ENCODE measurements around the gene WFDC2. TPM values are rescaled to one million over a fixed set of nuclear protein-coding genes. Genes with fewer than 3 reads are reported as not detected.

The WFDC2 gene
- total RNA-seq, 1 donor from 2014 or later: not detected

DNA sequence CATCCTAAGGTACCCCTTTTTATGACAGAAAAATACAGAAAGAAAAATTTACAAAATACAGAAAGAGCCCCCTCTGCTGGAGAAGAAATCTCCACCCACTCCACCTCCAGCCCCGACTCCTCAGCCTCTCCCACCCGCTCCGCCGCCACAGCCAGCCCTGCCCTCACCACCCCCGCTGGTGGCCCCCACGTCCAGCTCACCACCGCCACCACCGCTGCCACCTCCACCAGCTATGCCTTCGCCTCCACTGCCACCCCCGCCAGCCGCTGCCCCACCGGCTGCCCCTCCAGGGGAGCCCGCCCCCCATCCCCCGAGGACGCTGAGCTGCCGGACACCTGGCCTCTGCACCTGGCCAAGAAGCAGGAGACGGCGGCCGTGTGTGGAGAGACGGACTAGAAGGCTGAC is 17.7 kb downstream of the WFDC2 start:
- peaks cover 19% of the 10 kb centered on the region for H3K27me3 Mint-ChIP-seq (ENCODE audit: insufficient read depth)

DNA sequence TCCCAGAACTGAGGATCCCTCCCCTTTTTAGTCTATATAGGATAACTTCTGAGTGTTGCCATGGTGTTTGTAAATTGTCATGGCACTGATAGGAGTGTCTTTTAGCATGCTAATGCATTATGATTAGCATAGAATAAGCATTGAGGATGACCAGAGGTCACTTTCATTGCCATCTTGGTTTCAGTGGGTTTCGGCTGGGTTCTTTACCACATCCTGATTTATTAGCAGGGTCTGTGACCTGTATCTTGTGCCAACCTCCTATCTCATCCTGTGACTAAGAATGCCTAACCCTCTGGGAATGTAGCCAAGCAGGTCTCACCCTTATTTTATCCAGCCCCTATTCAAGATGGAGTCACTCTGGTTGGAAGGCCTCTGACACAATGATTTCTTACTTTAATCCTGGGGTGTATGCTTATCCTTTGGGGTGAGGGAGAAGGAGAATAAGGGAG is 19.6 kb downstream of the WFDC2 start:
- intact Hi-C loops (cut with micrococcal nuclease): no loop called here
- H3K4me3 Mint-ChIP-seq: no peak overlapping the region
- peaks cover 18% of the 10 kb centered on the region for H3K27me3 Mint-ChIP-seq (ENCODE audit: insufficient read depth)
- no peak for DNase-seq (ENCODE audit: low spot score)
- H3K27ac Mint-ChIP-seq: no peak overlapping the region
- no peaks in the 10 kb centered on the region for H3K4me1 Mint-ChIP-seq (ENCODE audit: low read depth)
- H3K36me3 Mint-ChIP-seq (ENCODE audit: low read depth): no peaks in the 10 kb centered on the region
- no peaks in the 10 kb centered on the region for H3K9me3 Mint-ChIP-seq

More for the DNA sequence above, 17.7 kb downstream of the WFDC2 start:
- Mint-ChIP-seq H3K4me3 (no peak overlapping the region), H3K9me3 (no peaks in the 10 kb centered on the region), H3K27ac (no peak overlapping the region), H3K36me3 (ENCODE audit: low read depth) (no peaks in the 10 kb centered on the region), H3K4me1 (ENCODE audit: low read depth) (no peaks in the 10 kb centered on the region)
- intact Hi-C loops (cut with micrococcal nuclease): no loop called here
- no peak for DNase-seq (ENCODE audit: low spot score)

DNA sequence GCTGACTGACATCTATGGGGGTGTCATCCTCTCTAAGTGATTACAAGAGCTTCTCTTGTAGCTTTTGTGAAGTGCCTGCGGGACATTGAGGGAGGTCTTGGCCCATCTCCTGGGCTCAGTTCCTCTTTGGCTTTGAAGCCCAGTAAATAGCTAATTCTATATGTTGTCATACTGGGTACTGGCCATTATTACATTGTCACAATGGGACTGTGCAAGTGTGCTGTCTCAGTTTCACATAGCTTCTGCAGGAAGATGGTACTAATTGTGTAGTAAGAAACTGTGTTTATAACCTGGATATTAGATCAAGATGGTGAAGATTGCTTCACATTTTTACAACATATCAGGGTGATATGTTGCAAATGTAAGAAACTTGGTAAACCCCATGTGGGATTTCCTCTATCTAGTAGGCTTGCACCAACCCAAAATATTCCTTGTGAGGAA is 26.0 kb downstream of the WFDC2 start:
- no peak overlapping the region for H3K4me3 Mint-ChIP-seq
- H3K36me3 Mint-ChIP-seq (ENCODE audit: low read depth): no peaks in the 10 kb centered on the region
- no peaks in the 10 kb centered on the region for H3K4me1 Mint-ChIP-seq (ENCODE audit: low read depth)
- H3K9me3 Mint-ChIP-seq: no peaks in the 10 kb centered on the region
- no peak overlapping the region for H3K27ac Mint-ChIP-seq
- peaks cover 6% of the 10 kb centered on the region for H3K27me3 Mint-ChIP-seq (ENCODE audit: insufficient read depth)
- intact Hi-C loops (cut with micrococcal nuclease): no loop called here
- no peak for DNase-seq (ENCODE audit: low spot score)

DNA sequence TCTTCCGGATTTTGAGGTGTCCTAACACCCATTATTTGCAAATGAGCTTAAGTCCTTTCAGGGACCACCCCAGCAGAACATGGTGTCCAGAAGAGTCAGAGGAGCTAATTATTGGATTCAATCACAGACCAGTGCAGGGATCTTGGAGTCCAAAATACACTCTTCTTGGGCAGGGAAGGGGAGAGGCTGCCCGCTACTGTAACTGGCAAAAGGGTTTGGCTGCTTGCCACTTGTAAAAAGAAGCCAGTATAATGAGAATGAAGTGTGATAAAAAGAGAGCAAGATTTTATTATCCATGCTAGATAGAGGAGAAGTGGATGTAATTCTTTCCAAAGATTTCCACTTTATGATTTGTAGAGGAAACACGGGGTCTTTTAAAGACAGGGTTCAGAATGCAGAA is 26.6 kb downstream of the WFDC2 start:
- intact Hi-C loops (cut with micrococcal nuclease): no loop called here
- no peak overlapping the region for H3K27ac Mint-ChIP-seq
- no peaks in the 10 kb centered on the region for H3K4me1 Mint-ChIP-seq (ENCODE audit: low read depth)
- no peaks in the 10 kb centered on the region for H3K36me3 Mint-ChIP-seq (ENCODE audit: low read depth)
- no peak overlapping the region for H3K4me3 Mint-ChIP-seq
- no peaks in the 10 kb centered on the region for H3K9me3 Mint-ChIP-seq
- H3K27me3 Mint-ChIP-seq (ENCODE audit: insufficient read depth): peaks cover 7% of the 10 kb centered on the region
- no peak for DNase-seq (ENCODE audit: low spot score)

DNA sequence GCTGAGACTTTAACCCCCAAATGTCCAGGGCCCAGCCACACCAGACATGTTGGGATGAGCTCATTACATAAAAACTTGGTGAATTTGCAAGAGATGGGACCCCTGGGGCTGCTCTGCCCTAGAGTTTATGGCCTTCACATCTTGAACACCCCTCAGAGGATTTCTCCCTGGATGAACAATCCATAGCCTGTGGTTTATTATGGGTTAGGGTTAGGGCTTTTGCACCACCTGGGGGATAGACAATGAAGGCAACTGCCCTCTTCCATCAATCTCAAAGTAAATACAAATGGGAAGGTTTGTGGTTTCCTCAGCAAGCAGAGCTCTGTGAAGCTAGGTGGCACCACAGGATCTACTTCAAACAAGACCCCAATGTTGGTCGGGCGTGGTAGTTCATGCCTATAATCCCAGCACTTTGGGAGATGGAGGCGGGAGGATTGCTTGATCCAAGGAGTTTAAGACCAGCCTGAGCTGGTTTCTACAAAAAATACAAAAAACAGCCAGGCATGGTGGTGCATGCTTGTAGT is 28.5 kb downstream of the WFDC2 start:
- no peaks in the 10 kb centered on the region for H3K9me3 Mint-ChIP-seq
- peaks cover 13% of the 10 kb centered on the region for H3K27me3 Mint-ChIP-seq (ENCODE audit: insufficient read depth)
- no peak for DNase-seq (ENCODE audit: low spot score)
- H3K4me1 Mint-ChIP-seq (ENCODE audit: low read depth): no peaks in the 10 kb centered on the region
- H3K27ac Mint-ChIP-seq: no peak overlapping the region
- no peak overlapping the region for H3K4me3 Mint-ChIP-seq
- H3K36me3 Mint-ChIP-seq (ENCODE audit: low read depth): no peaks in the 10 kb centered on the region
- intact Hi-C loops (cut with micrococcal nuclease): no loop called here

DNA sequence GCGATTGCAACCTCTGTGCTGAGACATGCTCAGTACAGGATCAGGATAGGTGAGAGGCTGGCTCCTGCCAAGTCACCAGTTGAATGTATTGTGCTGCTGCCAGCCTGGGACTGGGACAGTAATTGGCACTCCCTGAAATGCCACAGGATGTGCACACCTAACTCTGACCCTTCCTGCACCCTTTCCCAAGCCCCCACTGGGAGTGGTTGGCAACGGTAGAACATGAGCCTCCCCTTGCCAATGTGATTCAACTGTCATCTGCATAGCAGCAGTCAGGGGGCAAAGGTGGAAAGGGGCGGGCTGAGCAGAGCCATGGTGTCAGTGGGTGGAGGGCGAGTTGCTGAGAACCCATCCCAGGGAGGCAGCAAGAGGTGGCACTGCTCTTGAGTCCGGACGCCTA is 30.5 kb downstream of the WFDC2 start:
- intact Hi-C loops (cut with micrococcal nuclease): no loop called here
- Mint-ChIP-seq H3K4me3 (no peak overlapping the region), H3K27me3 (ENCODE audit: insufficient read depth) (peaks cover 16% of the 10 kb centered on the region), H3K36me3 (ENCODE audit: low read depth) (no peaks in the 10 kb centered on the region), H3K4me1 (ENCODE audit: low read depth) (no peaks in the 10 kb centered on the region), H3K9me3 (no peaks in the 10 kb centered on the region), H3K27ac (no peak overlapping the region)
- no peak for DNase-seq (ENCODE audit: low spot score)

DNA sequence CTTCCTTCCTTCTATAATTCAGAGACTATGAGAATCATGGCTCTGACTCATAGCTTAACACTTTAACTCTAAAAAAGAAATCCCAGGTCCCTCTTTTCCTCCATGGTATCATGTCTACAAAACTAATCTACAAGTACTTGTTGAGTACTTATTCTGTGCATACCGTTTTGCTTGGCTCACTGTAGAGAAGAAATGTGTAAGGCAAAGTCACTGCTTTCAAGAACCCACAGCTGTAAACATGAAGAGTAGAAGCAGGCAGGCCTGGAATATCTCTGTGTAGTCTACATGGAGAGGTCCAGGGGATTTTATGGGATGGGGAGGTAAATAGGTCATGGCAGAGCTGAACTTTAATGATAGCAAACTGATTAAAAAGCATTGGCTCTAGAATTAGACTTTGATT is 32.0 kb downstream of the WFDC2 start:
- Mint-ChIP-seq H3K4me3 (no peak overlapping the region), H3K27me3 (ENCODE audit: insufficient read depth) (peaks cover 13% of the 10 kb centered on the region), H3K27ac (no peak overlapping the region), H3K9me3 (no peaks in the 10 kb centered on the region), H3K36me3 (ENCODE audit: low read depth) (no peaks in the 10 kb centered on the region), H3K4me1 (ENCODE audit: low read depth) (no peaks in the 10 kb centered on the region)
- DNase-seq (ENCODE audit: low spot score): no peak
- intact Hi-C loops (cut with micrococcal nuclease): no loop called here

DNA sequence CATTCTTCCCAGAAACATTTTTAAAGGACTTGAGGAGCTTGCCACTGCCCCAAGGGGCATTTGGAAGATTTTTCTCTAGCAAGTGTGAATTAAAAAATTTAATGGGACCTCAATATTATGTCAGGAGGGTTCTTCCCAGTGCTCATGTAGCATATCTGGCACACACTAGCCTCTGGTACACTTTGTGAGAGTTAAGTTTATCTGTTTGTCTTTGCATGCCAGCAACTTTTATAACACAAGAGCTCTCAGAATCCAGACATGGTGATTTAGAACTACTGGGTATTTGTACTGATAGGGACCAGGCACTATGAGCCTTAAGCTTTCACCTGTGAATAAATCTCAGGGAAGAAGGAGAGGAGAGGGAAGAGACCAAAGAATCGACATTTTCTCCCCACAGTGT is 33.0 kb downstream of the WFDC2 start:
- H3K27me3 Mint-ChIP-seq (ENCODE audit: insufficient read depth): peaks cover 13% of the 10 kb centered on the region
- intact Hi-C loops (cut with micrococcal nuclease): no loop called here
- peaks cover 8% of the 10 kb centered on the region for H3K4me1 Mint-ChIP-seq (ENCODE audit: low read depth)
- H3K4me3 Mint-ChIP-seq: no peak overlapping the region
- no peak overlapping the region for H3K27ac Mint-ChIP-seq
- H3K36me3 Mint-ChIP-seq (ENCODE audit: low read depth): no peaks in the 10 kb centered on the region
- DNase-seq (ENCODE audit: low spot score): no peak
- no peaks in the 10 kb centered on the region for H3K9me3 Mint-ChIP-seq

DNA sequence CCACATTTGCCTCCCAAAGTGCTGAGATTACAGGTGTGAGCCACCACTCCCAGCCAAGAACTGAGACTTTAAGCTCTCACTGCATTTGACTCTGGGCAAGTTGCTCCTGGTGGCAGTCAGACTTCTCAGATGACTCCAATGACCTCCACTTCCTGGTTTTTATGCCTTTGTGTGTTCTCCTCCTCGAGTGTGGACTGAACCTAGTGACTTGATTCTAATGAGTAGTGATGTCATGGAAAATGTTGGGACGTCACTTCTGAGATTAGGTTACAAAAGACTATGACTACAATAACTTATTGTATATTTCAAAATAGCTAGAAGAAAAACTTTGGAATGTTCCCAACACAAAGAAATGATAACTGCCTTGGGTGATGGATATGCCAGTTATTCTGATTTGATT is 33.9 kb downstream of the WFDC2 start:
- no peak for DNase-seq (ENCODE audit: low spot score)
- peaks cover 13% of the 10 kb centered on the region for H3K27me3 Mint-ChIP-seq (ENCODE audit: insufficient read depth)
- intact Hi-C loops (cut with micrococcal nuclease): no loop called here
- no peak overlapping the region for H3K4me3 Mint-ChIP-seq
- no peak overlapping the region for H3K27ac Mint-ChIP-seq
- H3K4me1 Mint-ChIP-seq (ENCODE audit: low read depth): peaks cover 14% of the 10 kb centered on the region
- H3K36me3 Mint-ChIP-seq (ENCODE audit: low read depth): no peaks in the 10 kb centered on the region
- H3K9me3 Mint-ChIP-seq: no peaks in the 10 kb centered on the region

DNA sequence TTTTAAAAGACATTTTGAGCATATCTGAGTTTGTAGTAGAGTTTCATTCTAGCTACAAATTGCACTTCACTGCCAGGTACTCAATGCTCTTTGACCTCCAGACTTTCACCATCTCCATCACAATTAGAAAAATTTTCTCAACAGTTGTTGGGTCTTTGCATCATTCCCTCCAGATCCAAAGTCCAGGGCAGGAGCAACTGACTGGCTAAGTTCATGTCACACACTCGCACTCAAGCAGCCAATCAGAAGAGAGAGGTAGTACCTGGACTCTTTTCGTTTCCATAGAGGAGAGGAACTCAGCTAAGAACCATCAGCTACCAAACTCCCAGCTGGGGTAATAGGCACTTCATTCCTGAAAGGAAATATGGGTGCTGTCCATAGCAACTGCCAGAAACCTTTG is 36.8 kb downstream of the WFDC2 start:
- Mint-ChIP-seq H3K27me3 (ENCODE audit: insufficient read depth) (peaks cover 8% of the 10 kb centered on the region), H3K27ac (no peak overlapping the region), H3K4me3 (no peak overlapping the region), H3K9me3 (no peaks in the 10 kb centered on the region), H3K4me1 (ENCODE audit: low read depth) (peaks cover 14% of the 10 kb centered on the region), H3K36me3 (ENCODE audit: low read depth) (no peaks in the 10 kb centered on the region)
- no peak for DNase-seq (ENCODE audit: low spot score)
- intact Hi-C loops (cut with micrococcal nuclease): no loop called here

DNA sequence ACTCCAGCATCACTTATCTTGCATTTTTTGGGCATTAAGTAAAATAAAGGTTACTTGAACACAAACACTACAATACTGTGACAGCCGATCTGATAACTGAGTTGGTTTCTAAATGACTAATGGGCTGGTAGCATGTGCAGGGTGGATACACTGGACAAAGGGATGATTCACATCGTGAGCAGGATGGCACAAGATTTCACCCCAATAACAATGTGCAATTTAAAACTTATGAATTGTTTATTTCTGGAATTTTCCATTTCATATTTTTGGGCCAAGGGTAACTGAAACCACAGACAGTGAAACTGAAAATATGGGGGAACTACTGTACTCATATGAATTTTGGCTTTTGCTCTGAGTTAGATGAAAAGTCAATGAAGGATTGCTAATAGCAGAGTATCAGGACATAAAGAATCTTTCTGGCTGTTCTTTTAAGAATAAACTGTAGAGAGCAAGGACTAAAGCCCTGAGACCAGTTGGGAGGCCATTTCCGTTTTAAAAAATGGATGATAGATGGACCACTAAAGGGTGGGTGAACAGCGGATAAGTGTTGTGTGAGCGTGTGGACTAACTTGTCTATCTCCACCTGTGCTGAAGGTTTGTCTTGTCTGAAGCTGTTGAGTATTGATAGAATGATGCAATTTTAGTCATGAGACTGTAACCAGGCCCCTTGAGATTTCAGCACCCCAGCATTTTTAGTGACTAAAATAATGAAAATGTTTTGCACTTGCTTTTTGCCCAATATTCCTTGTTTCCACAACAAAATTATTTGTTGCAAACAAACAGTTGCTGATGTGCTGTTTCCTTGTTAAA is 37.7 kb downstream of the WFDC2 start:
- Mint-ChIP-seq H3K4me3 (no peak overlapping the region), H3K9me3 (no peaks in the 10 kb centered on the region), H3K27ac (no peak overlapping the region), H3K4me1 (ENCODE audit: low read depth) (peaks cover 14% of the 10 kb centered on the region), H3K27me3 (ENCODE audit: insufficient read depth) (peaks cover 4% of the 10 kb centered on the region), H3K36me3 (ENCODE audit: low read depth) (no peaks in the 10 kb centered on the region)
- intact Hi-C loops (cut with micrococcal nuclease): no loop called here
- no peak for DNase-seq (ENCODE audit: low spot score)

DNA sequence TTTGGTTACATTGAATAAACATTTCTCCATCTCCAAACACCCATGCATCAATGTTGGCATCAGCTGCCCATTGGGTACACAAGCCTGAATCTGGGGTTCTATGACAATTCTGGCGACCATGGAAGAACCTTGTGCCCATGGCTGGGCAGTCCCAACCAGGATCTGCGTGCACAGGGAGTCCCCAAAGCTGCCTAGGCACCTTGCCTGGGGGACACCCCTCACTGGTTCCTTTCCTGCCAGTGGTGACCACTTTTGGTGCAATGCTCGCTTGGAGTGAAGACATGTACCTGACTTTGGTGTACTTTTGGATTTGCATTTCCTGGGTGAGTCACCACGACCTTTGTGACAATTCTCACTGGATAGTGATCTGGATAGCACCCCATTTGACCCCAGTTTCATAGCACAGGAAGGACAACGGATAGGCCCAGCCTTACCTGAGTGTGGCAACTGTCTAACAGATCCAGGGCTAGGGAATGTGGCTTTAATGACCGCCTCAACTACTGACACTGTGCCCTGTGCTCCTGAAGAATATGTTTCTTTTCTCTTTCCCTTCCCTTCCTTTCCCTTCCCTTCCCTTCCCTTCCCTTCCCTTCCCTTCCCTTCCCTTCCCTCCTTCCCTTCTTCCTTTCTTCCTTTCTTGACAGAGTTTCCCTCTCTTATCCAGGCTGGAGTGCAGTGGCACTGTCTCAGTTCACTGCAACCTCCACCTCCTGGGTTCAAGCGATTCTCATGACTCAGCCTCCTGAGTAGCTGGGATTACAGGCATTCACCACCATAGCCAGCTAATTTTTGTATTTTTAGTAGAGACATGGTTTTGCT is 38.7 kb downstream of the WFDC2 start:
- intact Hi-C loops (cut with micrococcal nuclease): no loop called here
- DNase-seq (ENCODE audit: low spot score): no peak
- peaks cover 7% of the 10 kb centered on the region for H3K27me3 Mint-ChIP-seq (ENCODE audit: insufficient read depth)
- no peaks in the 10 kb centered on the region for H3K36me3 Mint-ChIP-seq (ENCODE audit: low read depth)
- no peak overlapping the region for H3K4me3 Mint-ChIP-seq
- H3K9me3 Mint-ChIP-seq: no peaks in the 10 kb centered on the region
- H3K4me1 Mint-ChIP-seq (ENCODE audit: low read depth): peaks cover 14% of the 10 kb centered on the region
- H3K27ac Mint-ChIP-seq: no peak overlapping the region

DNA sequence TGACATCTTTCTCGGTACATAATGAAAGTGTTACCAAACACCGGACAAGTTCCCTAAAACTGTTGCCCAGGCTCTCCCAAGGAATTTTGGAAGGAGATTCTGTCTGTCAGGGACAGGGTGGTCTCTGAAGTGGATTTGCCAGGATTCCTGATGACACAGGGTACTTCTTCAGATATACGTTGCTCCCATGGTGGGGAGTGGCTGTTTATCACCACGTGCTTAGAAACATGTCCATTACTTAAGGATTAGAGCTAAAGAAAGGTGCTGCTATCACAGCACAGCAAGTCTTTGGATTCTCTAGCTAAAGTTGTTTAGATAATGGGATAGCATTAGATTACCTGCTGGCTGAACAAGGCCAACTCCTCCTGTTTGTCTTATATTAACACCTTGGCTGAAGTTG is 39.5 kb downstream of the WFDC2 start:
- peaks cover 14% of the 10 kb centered on the region for H3K4me1 Mint-ChIP-seq (ENCODE audit: low read depth)

More for the DNA sequence above, 39.5 kb downstream of the WFDC2 start:
- intact Hi-C loops (cut with micrococcal nuclease): no loop called here
- Mint-ChIP-seq H3K9me3 (no peaks in the 10 kb centered on the region), H3K27me3 (ENCODE audit: insufficient read depth) (peaks cover 5% of the 10 kb centered on the region), H3K27ac (no peak overlapping the region), H3K36me3 (ENCODE audit: low read depth) (no peaks in the 10 kb centered on the region), H3K4me3 (no peak overlapping the region)
- DNase-seq (ENCODE audit: low spot score): no peak

Data from activated T-helper 1 cell treated with anti-CD3 and anti-CD28 coated beads, Interleukin-12 subunit alpha, Interleukin-12 subunit beta, Interleukin-2, Interleukin-4 antibody, amounts not matched to agents 30 ng/mL and 10 ng/mL and 1 ng/mL, durations not matched to agents 14 hours and 24 hours and 36 hours (primary cell).